ENCODE results near the gene NCKAP5L. TPM values are rescaled to one million over a fixed set of nuclear protein-coding genes. Genes with fewer than 3 reads are reported as not detected.
"Not testable (repeated sequence)": the region's sequence is repeated elsewhere in the genome, so short reads cannot be mapped to it uniquely, and the experiment has no call there.

Gene NCKAP5L
- total RNA-seq, 2 donors from 2014 or later = 17.3 to 63.1 TPM

GRCh38 chr12:49864798-49865090 is 36.5 kb upstream of the NCKAP5L start:
- H3K4me1 ChIP-seq (replicated peaks) = peaks cover 8% of the 10 kb centered on the region
- no peaks in the 10 kb centered on the region for H3K27me3 ChIP-seq (replicated peaks; ENCODE audit: insufficient read depth)
- intact Hi-C loops (cut with DNase I) = loop anchor here (5.0 kb wide), 2 partner anchors 103 to 198 kb away; no protein-coding TSS in a partner anchor
- no peaks in the 10 kb centered on the region for H3K36me3 ChIP-seq
- 60% methylated on average over 2 of the region's 2 CpGs for WGBS
- no peak overlapping the region for H3K4me3 ChIP-seq
- no peak for DNase-seq (ENCODE audit: low spot score)
- H3K27ac ChIP-seq = no peak overlapping the region
- no peaks in the 10 kb centered on the region for H3K9me3 ChIP-seq
- no peak for TF ChIP-seq CTCF (IDR thresholded peaks at IDR 0.05)

- Histone ChIP-seq H3K36me3 (no peaks in the 10 kb centered on the region), H3K4me3 (no peak overlapping the region), H3K27ac (no peak overlapping the region), H3K9me3 (no peaks in the 10 kb centered on the region), H3K4me1 (replicated peaks) (peaks cover 8% of the 10 kb centered on the region), H3K27me3 (replicated peaks; ENCODE audit: insufficient read depth) (no peaks in the 10 kb centered on the region)
- TF ChIP-seq POLR2A (IDR thresholded peaks at IDR 0.05) (no peak), POLR2AphosphoS5 (IDR thresholded peaks at IDR 0.05) (no peak), CTCF (IDR thresholded peaks at IDR 0.05) (no peak)
- intact Hi-C loops (cut with DNase I) = no loop called here
- WGBS = 70% methylated on average over 17 of the region's 17 CpGs
- no peak for DNase-seq (ENCODE audit: low spot score)
Observed at GRCh38 chr12:49863946-49864797, 36.0 kb upstream of the NCKAP5L start.

GRCh38 chr12:49860921-49861320 is 32.7 kb upstream of the NCKAP5L start:
- intact Hi-C loops (cut with DNase I); DNase-seq (ENCODE audit: low spot score); H3K4me1 ChIP-seq (replicated peaks): not testable (repeated sequence)

GRCh38 chr12:49855890-49856289 is 27.7 kb upstream of the NCKAP5L start:
- DNase-seq (ENCODE audit: low spot score); H3K36me3 ChIP-seq; H3K9me3 ChIP-seq; H3K4me3 ChIP-seq; H3K27me3 ChIP-seq (replicated peaks; ENCODE audit: insufficient read depth); H3K4me1 ChIP-seq (replicated peaks); intact Hi-C loops (cut with DNase I); H3K27ac ChIP-seq: not testable (repeated sequence)
- WGBS = 86% methylated on average over 4 of the region's 4 CpGs

More at GRCh38 chr12:49860921-49861320, 32.7 kb upstream of the NCKAP5L start:
- not testable (repeated sequence) for H3K27ac ChIP-seq; H3K36me3 ChIP-seq; H3K4me3 ChIP-seq; H3K27me3 ChIP-seq (replicated peaks; ENCODE audit: insufficient read depth); H3K9me3 ChIP-seq
- 92% methylated on average over 12 of the region's 31 CpGs for WGBS

GRCh38 chr12:49854976-49855375 is 26.8 kb upstream of the NCKAP5L start:
- Histone ChIP-seq H3K4me1 (replicated peaks) (no peaks in the 10 kb centered on the region), H3K4me3 (no peak overlapping the region), H3K27me3 (replicated peaks; ENCODE audit: insufficient read depth) (no peaks in the 10 kb centered on the region), H3K36me3 (no peaks in the 10 kb centered on the region), H3K27ac (no peak overlapping the region), H3K9me3 (no peaks in the 10 kb centered on the region)
- 55% methylated on average over 4 of the region's 4 CpGs for WGBS
- TF ChIP-seq CTCF (IDR thresholded peaks at IDR 0.05) = no peak
- no peak for TF ChIP-seq POLR2A (IDR thresholded peaks at IDR 0.05)
- no peak for TF ChIP-seq POLR2AphosphoS5 (IDR thresholded peaks at IDR 0.05)
- no peak for DNase-seq (ENCODE audit: low spot score)
- intact Hi-C loops (cut with DNase I) = no loop called here

- DNase-seq (ENCODE audit: low spot score) = no peak
- WGBS = 76% methylated on average over 2 of the region's 2 CpGs
- intact Hi-C loops (cut with DNase I) = no loop called here
- Histone ChIP-seq H3K27me3 (replicated peaks; ENCODE audit: insufficient read depth) (no peaks in the 10 kb centered on the region), H3K27ac (no peak overlapping the region), H3K4me1 (replicated peaks) (no peaks in the 10 kb centered on the region), H3K4me3 (no peak overlapping the region), H3K9me3 (no peaks in the 10 kb centered on the region), H3K36me3 (no peaks in the 10 kb centered on the region)
- TF ChIP-seq CTCF (IDR thresholded peaks at IDR 0.05) (no peak), POLR2A (IDR thresholded peaks at IDR 0.05) (no peak), POLR2AphosphoS5 (IDR thresholded peaks at IDR 0.05) (no peak)
Observed at GRCh38 chr12:49853671-49854070, 25.5 kb upstream of the NCKAP5L start.

All from prostate gland (tissue), 2 donors.